HG02623 (cell line): ENCODE results near the gene TMEM138.

Experiments used
- ATAC-seq: cut with Tn5 transposase; IDR thresholded peaks from one replicate; pipeline ENCODE4 v1.9.1; 2021; ENCODE audit warnings: moderate library complexity; ENCODE audit not compliant: unreplicated experiment

The TMEM138 gene

GRCh38 chr11:61404641-61405040 lies 42.5 kb downstream of the TMEM138 start:
- ATAC-seq, result no peak

GRCh38 chr11:61406067-61406466 lies 43.9 kb downstream of the TMEM138 start:
- ATAC-seq, result no peak

GRCh38 chr11:61406991-61407728 lies 45.0 kb downstream of the TMEM138 start:
- ATAC-seq, result no peak

- ATAC-seq, result no peak
Measured at GRCh38 chr11:61411589-61411988, 49.4 kb downstream of the TMEM138 start.

- ATAC-seq, result no peak
Measured at GRCh38 chr11:61413496-61413895, 51.3 kb downstream of the TMEM138 start.

GRCh38 chr11:61414547-61414946 lies 52.4 kb downstream of the TMEM138 start:
- ATAC-seq, result no peak

DNA sequence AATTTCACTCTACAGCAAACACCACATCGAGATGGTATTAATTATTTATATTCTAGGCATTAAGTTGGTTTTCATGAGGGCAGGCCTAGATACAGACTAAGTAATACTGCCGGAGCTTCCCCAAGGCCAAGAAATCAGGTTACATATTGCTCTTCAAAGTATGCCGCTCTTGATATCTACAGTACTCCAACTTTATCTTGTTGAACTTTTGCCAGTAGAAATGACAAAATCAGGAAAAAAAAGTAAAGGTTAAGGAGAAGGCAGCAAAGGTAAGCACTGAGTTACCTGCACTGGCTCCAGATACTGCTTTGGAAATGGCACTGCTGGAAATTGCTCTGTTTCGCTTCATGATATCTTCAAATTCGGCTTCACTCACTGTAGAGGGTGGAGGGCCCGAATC lies 53.2 kb downstream of the TMEM138 start:
- ATAC-seq, result no peak

DNA sequence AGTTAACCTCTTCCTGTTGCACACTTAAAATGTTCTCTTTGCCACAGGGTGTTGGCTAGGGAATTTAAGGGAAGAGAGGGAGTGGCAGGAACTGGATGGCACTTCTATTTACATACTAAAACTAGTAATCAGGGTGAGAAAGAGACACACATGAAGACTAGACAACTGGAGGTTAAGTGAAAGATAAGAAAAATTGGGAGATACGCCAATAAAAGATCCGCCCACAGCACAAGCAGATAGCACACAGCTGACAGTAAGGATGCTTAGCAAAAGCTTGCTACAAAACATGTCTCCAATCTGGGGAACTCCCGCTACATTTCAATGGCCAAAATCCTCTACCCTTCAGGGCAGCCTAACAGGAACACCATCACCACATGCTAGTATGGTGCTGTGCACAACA lies 54.8 kb downstream of the TMEM138 start:
- ATAC-seq, result no peak

DNA sequence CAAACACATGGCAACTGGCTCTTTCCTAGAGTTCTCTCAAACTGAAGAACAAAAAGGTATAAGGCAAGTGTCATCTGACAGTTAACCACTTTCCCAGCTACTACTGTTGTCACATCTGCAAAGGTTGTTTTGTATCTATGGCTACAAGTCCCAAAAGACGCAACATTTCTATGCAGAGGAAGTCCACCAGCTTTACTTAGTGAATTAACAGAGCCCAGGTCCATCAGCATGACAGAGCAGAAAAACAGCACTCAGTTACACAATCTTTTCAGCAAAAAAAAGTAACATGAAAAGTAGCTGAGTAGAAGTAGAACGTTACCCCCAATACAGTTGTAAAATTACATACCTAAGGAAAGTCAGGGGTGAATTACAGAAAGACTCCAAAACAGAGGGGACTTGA lies 55.5 kb downstream of the TMEM138 start:
- no peak for ATAC-seq

DNA sequence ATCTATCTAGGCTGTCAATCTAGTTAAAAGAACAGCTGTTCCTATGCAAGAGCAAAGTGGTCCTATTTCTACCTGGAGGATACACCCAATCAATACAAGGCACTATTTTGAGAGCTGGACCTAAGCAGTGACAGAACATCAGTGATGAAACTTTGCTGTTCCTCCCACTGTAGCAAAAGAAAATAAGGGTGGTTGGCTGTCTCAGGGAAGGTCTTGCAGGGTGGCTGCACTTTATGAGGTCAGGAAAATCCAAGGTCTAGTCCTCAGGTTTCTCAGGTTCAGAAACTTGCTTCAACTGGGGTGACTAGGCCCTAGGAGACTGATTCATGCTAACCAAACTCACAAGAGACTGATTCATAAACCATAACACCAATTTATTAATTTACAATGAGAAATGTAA lies 56.0 kb downstream of the TMEM138 start:
- ATAC-seq, result no peak
